Fibroblast of gingiva (primary cell): ENCODE measurements around the gene RREB1.

ENCODE experiments used
- DNase-seq: peaks from one replicate; pipeline ENCODE4 v3.0.0-alpha.2; 2011; ENCODE audit warnings: low read depth

RREB1 gene, protein sequence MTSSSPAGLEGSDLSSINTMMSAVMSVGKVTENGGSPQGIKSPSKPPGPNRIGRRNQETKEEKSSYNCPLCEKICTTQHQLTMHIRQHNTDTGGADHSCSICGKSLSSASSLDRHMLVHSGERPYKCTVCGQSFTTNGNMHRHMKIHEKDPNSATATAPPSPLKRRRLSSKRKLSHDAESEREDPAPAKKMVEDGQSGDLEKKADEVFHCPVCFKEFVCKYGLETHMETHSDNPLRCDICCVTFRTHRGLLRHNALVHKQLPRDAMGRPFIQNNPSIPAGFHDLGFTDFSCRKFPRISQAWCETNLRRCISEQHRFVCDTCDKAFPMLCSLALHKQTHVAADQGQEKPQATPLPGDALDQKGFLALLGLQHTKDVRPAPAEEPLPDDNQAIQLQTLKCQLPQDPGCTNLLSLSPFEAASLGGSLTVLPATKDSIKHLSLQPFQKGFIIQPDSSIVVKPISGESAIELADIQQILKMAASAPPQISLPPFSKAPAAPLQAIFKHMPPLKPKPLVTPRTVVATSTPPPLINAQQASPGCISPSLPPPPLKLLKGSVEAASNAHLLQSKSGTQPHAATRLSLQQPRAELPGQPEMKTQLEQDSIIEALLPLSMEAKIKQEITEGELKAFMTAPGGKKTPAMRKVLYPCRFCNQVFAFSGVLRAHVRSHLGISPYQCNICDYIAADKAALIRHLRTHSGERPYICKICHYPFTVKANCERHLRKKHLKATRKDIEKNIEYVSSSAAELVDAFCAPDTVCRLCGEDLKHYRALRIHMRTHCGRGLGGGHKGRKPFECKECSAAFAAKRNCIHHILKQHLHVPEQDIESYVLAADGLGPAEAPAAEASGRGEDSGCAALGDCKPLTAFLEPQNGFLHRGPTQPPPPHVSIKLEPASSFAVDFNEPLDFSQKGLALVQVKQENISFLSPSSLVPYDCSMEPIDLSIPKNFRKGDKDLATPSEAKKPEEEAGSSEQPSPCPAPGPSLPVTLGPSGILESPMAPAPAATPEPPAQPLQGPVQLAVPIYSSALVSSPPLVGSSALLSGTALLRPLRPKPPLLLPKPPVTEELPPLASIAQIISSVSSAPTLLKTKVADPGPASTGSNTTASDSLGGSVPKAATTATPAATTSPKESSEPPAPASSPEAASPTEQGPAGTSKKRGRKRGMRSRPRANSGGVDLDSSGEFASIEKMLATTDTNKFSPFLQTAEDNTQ (N-terminal part only)

DNA sequence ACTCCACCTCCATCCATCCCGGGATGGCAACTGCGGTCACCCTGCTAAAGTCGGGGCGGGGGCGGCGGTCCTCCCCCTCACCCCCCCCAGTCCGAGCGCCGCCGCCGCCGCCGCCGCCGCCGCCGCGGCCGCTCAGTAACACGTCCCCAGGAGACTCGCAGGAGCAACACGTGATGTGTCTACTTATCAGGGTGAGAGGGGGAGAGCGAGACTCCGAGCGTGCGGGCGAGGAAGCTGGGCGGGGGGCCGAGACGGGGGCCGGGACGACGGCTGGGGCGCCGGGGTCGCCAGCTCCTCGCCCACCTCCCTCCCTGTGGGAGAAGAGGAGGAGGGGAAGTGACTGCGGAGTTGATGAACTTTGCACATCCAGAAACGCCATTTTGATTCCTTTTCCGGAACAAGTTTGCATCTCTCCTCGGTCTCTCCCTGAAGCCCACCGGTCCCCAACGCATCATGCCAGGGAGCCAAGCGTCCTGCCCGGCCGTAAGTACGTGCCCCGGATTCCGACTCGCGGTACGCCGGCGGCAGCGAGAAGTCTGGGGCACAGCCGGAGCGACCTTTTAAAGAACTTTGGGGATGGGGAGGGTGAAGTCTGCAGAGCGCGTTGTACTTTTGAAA, at the start of gene RREB1:
RREB1 (plus strand) TSS at position 384 of the 618 bp plus-strand sequence. CDS start 73,951 bp downstream, outside the sequence.
- DNase-seq, result peak; percentile 52

DNA sequence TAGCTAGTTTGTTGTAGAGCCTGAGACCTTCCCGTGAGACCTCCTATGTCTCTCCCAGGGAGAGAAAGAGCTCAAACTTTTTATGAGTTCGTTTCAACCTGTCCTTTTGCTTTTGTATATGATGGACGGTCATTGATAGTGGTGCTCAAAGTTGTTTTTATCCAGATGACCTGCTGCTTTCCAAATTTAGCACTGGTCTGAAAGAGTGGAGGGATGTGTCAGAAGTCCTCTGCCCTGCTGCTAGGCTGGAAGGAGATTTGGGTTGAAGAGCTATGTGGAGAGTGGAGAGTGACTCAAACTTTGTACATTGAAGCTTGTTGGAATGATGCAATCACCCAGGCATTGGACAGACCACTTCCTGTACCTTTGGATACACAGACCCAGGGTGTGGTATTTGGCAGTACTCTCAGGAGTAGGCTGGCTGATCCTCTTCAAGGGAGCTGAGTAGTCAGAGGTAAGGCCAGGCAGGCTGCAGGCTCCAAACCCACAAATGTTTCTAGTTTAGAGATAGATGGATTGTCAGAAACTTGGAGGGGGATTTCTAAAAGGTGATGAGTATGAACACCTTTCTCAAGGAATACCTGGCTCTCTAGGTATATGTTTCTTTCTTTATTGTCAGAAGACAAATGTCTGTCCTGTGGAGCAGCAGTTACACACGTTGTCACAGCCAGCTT, 49.4 kb upstream of the RREB1 start:
- peak; percentile 50 for DNase-seq

DNA sequence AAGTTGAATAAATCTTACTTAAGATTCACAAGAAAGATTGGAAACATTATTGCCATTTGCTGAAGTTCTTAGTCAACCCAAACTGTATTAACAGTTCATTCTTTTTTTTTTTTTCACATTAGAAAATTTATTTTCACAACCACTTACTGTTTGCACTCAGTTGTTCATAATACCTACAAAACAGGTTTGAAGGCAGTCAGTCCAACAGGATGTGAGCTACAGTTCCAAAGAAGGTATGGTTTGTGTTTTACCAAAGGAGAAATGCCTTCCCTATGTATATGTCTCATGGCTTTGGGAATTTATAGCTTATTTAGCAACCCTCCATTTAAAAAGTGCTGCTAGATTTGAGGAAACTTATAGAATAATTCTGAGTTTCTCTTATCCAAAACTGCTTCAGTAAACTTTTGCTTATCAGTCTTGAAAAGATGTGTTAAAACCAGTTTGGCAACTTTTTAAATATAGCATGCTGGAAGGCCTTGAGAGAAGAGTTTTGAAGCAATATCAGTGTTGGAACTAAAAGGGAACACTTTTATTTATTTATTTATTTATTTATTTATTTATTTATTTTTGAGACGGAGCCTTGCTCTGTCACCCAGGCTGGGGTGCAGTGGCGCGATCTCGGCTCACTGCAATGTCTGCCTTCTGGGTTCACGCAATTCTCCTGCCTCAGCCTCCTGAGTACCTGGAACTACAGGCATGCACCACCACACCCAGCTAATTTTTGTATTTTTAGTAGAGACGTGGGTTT, 46.8 kb upstream of the RREB1 start:
- no peak for DNase-seq

DNA sequence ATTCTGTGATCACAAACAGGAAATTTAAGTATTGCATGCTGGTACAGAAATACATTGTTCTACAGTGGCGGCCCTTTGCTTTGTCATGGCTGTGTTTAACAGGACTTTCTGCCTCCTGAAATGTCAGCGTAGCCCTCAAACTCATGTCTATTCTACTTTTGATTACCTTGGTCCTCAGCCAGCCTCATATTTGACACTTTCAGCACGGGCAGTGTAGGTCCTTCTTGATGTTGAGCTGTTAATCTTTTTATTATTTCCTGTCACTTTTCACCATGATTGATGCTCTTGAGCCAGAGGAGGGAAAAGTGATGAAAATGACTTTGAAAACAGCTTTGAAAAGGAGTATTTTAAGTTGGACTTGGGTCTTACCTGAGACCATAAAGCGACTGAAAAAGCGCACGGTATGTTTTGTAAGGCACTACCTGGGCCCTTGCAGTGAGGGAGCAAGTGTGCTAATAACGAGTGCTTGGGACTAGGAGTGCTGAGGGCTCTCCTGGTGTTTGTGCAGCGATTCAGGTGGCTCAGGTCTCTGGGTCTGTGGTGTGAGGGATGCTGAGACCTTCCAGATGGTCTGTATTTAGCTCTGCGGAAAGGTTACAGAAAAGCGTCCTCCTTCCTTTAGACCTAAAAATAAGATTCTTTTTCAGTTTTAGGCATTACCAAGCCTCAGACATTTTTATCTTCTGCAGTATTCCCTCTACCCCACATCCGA, 45.2 kb upstream of the RREB1 start:
- no peak for DNase-seq

DNA sequence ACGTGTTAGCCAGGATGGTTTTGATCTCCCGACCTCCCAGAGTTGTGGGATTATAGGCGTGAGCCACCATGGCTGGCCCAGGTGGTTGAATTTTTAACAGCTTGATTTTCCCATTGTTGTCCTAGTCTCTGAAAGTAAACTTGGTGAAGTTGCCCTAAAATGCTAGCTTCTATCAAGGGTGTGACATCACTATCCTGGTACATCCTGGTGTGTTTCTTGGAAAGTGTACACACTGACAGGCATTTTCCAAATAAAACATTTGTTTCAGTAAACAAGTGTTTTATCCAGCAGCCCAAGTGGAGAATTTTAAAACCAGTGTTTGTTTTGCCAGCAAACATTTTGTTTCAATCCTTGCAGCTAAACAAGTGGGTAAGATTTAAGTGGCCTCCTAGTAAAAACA, 40.5 kb upstream of the RREB1 start:
- DNase-seq, result no peak

DNA sequence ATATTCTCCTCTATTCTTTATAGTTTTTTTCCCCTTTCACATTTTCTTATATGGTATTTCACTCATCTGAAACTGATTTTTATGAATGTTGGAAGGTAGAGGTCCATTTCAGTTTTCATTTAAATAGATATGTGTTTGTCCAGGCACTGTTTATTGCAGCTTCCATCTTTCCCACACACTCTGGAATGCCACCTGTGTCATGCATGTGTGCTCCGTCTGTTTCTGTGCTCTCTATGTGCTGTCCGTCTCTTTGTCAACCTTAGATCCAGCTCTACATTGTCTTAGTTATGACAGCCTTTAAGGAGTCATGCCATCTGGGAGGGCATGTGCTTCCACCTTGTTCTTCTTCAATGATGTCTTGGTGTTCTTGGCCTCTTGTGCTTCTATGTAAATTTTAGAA, 36.4 kb upstream of the RREB1 start:
- no peak for DNase-seq

DNA sequence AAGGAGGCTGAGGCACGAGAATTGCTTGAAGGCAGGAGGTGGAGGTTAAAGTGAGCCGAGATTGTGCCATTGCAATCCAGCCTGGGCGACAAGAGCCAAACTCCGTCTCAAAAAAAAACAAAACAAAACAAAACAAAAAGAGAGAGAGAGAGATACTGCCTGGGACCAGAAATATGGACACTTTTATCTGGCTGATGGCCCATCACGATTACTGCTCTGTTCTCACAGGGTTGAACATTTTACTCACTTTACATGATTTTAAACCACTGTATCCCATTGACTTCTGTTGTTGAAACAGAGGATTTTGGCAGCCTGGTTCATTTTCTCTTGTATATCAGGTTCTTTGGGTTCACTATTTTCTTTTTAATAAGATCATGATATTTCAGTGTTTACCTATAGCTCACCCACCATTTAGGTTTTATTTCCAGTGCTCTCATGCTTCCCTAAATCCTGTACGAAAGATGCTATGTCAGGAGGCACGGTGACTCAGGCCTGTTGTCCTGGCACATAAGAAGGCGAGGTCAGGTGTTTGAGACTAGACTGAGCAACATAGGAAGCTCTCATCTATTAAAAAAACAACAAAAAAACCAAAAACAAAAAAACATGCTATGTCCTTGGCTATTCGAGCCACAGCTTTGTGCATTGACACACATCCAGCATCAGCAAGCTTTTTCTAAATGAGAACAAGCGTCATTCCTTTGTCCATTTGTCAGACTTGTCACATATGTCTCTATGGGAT, 34.5 kb upstream of the RREB1 start:
- no peak for DNase-seq

DNA sequence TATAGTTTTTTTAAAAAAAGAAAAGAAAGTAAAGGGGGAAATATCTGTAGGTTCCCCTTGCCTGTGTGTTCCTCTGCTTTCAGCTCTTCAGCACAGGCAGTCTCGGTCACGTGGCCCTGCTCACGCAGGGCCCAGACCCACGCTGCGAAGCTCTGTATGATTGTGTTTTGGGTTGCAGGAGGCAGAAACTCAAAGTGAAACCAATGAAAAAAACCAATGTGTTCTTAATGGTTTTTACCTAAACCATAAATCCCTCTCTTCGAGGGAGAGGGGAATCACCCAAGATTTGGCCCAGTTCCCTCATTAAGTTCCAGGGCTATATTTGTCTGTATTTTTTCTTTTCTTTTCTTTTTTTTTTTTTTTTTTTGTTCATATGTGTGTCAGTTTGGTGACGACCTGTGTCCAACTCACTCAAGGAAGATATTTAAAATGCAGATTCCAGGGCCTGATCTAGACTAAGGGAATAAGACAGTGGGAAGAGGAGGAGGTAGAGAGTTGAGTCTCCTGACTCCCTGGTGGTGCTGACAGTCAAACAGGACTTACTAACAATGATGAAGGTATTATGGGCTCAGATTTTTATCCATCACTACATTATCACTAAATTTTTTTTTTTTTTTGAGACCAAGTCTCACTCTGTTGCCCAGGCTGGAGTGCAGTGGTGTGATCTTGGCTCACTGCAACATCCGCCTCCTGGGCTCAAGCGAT, 33.8 kb upstream of the RREB1 start:
- no peak for DNase-seq

DNA sequence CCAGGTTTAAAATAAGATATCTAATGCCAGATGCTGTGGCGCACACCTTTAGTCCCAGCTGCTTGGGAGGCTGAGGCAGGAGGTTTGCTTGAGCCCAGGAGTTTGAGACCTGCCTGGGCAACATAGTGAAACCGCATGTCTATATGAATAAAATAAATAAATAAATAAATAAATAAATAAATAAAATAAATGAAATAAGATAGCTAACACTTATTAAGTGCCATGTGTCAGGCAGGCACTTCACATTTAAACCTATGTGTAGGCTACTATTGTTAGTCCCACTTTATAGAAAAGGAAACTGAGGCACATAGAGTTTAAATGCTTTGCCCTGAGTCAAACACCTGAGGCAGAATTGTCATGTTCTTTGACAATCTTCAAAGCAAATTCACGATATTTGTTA, 32.9 kb upstream of the RREB1 start:
- DNase-seq, result no peak

DNA sequence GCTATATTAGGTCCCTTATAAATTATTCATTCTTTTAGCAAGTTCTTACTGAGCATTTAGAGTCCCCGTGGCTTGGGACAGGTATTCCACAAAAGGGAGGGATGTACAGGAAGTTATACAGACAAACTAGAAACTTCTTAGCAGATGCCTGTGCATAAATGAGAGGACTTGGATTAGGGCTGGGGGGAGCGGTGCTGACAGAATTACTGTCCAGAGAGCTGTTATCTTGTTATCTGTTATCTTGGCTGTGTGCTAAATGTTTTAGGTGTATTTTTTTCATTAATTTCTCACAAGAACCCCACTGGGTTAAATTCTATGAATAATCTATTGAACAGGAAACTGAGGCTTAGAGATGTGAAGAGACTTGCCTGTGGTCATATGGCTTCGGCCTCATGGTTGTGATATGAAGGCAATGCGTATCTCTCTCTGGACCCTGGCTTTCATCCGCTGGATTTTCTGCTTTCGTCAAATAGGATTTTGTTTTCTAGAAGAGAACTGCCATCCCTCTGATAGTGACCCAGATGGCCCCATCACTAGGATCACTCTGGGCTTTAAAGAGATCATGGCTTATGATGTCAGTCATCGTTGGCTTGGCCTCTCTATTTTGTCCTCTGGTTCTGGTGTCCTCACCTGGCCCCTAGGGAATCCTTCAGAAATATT, 32.3 kb upstream of the RREB1 start:
- DNase-seq, result no peak

DNA sequence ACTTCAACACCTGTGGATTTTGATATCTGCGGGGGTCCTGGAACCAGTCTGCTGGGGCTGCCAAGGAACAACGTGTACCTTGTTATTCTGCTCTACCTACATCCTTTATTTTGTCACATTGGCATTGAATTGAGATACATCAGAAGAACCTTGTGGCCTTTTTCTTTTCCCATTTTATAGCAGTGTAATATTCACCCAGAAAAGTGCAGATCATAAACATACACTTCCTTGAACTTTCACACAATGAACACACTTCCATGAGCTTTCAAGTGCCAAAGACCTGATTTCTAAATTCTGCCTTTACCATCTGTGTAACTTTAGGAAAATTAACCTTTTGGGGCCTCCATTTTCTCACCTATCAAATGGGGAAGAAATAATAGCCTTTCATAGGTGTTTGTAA, 29.9 kb upstream of the RREB1 start:
- DNase-seq, result no peak

DNA sequence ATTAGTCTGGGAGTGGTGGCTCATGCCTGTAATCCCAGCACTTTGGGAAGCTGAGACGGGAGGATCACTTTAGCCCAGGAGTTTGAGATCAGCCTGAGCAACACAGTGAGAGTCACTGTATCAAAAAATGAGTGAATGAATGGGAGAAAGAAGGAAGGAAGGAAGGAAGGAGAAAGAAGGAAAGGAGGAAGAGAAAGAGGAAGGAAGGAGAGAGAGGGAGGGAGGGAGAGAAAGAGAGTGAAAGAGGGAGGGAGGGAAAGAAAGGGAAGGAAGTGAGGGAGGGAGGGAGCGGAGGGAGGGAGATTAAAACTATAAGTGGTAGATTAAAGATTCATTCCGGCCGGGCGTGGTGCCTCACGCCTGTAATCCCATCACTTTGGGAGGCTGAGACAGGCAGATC, 28.9 kb upstream of the RREB1 start:
- no peak for DNase-seq

DNA sequence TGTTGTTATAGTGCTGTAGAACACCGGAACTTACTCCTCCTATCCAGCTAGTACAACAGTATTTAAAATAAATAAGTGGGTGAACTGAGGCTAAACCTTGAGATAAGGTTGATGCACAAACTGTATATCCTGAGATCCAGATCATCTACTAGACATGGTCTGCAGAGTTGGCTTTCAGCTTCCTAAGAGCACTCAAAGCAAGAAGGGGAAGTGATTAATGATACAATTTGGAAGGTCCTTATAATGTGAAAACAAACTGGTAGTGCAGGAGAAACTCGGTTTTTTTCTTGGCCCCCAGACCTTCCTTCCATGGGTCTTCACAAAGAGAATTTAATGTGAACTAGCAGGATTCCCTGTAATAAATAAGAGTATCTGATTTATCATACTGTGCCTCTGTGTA, 27.4 kb upstream of the RREB1 start:
- DNase-seq, result no peak

DNA sequence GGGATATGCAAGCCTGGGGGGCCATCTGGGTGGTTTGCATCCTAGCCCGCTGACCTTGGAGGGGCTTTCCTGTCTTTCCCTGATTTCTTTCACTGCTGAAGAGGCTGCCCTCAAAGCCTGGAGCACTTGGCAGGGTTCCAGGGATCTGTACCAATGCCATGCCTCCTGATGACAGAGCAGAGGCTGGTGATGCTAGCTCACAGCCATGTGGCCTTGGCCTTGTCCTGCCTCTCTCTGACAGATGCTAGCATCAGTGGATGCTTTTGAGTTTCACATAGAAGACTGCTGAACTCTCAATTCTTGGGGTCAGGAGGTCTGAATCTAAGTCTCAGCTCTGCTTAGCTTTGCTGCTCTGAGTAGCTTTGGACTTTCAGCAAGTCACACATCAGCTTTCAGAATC, 21.9 kb upstream of the RREB1 start:
- DNase-seq, result peak; percentile 10

DNA sequence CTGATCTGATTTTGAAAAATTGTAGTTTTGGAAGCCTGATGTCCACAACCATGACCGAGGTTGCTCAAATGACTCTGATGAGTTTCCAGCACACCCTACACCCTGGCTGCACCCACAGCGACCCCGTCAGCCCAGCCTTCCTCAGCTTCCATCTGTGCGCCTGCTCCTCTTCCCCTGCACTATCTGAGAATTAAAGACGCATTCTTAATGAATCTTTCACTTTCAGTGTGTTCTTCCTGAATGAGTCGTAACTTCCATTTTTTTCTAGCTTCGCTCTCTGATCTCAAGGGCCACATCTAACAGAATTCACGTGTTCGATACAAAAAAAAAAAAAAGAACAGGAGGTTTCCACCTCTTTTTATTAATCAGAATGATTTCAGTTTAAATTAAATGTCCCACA, 21.3 kb upstream of the RREB1 start:
- peak; percentile 27 for DNase-seq

DNA sequence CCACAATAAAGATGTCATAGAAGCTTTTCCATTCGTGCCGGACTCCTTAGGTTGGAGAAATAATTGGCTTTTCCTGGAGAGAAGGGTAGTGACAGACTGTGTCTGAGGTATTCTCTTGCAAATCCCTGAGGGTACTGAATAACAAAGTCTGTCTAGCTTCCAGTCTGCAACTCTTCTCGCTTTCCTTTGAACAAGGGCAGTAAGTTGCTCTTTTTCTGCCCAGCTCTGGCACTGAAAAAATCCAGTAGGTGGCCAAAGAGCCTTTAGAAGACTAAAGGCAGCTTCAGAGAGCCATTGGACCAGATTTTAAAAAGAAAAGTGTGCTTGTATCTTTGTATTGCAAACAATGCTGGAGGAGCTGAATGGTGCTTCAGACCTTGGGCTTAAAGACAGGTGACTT, 20.7 kb upstream of the RREB1 start:
- peak; percentile 22 for DNase-seq

DNA sequence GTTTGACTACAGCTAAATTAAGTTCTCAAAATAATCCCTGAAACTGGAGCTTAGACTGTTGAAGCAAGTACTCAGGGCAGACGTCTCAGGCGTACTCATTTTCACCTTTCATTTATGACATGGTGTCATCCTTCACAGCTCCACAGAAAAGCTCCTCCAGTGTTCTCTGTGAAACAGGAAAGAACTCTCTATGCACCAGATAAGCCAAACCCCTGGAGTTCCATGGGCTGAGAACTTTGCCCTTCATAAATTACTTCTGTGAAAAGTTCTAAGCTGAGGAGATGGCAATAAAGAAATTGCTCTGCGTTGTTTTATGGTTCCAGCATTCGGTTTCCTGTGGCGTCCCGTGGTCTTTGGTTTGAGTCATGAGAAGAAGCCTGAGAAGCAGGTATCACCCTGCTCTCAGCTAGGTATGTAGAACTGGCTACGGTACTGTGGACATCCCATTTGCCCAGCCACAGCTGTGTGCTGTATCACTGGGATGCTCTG, 20.2 kb upstream of the RREB1 start:
- no peak for DNase-seq
